Parathyroid adenoma (tissue), 2 donors: ENCODE measurements around the gene SLC7A6OS.

Experiments used
- H2AFZ ChIP-seq: fragments of 300-600 bp; sonication (generic); one replicate; pipeline ENCODE4 v1.7.0; 2017; ENCODE audit warnings: antibody characterized with exemption, mild to moderate bottlenecking
- H3K27ac ChIP-seq: fragments of 300-600 bp; sonication (generic); one replicate; pipeline ENCODE4 v1.7.0; 2017
- H3K27me3 ChIP-seq: fragments of 300-600 bp; sonication (generic); one replicate; pipeline ENCODE4 v1.7.0; 2017; ENCODE audit warnings: low read length; ENCODE audit not compliant: control insufficient read depth, insufficient read depth
- H3K36me3 ChIP-seq: fragments of 300-600 bp; sonication (generic); one replicate; pipeline ENCODE4 v1.7.0; 2017; ENCODE audit warnings: low read length; ENCODE audit not compliant: control insufficient read depth, insufficient read depth
- H3K4me1 ChIP-seq: fragments of 300-600 bp; sonication (generic); one replicate; pipeline ENCODE4 v1.7.0; 2017; ENCODE audit warnings: control low read depth
- H3K4me2 ChIP-seq: fragments of 300-600 bp; sonication (generic); one replicate; pipeline ENCODE4 v1.7.0; 2017; ENCODE audit warnings: low read length
- H3K4me3 ChIP-seq: fragments of 300-600 bp; sonication (generic); one replicate; pipeline ENCODE4 v1.7.0; 2017; ENCODE audit warnings: low read depth, low read length
- H3K79me2 ChIP-seq: fragments of 300-600 bp; sonication (generic); one replicate; pipeline ENCODE4 v1.7.0; 2017; ENCODE audit warnings: control low read depth
- H3K9ac ChIP-seq: fragments of 300-600 bp; sonication (generic); one replicate; pipeline ENCODE4 v1.7.0; 2017; ENCODE audit warnings: mild to moderate bottlenecking
- H3K9me3 ChIP-seq: fragments of 300-600 bp; sonication (generic); one replicate; pipeline ENCODE4 v1.7.0; 2017; ENCODE audit warnings: low read length; ENCODE audit not compliant: control insufficient read depth
- TF ChIP-seq, protein P1 (sequence below): fragments of 300-600 bp; sonication (generic); IDR thresholded peaks from one replicate; pipeline ENCODE4 v1.7.0; 2017; ENCODE audit warnings: antibody characterized with exemption, mild to moderate bottlenecking
- donor health status: primary hyperparathyroidism.

SLC7A6OS gene

DNA sequence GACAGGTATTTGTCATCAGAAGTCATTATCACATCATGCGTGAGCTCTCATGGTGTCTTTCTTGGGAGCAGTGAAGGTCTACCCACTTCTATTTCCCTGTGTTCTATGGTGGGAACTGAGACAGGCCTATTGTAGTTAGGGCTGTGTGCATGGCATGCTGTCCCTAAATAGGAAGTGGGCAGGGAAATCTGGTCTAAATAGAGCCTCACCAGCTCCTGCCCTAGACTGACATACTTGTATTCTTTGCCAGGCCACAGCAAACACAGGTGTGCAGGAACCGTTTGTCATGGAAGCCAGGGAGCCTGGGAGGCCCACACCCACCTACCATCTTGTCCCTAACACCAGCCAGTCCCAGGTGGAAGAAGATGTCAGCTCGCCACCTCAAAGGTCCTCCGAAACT, 36.3 kb downstream of the SLC7A6OS start:
- H3K9ac ChIP-seq = no peak overlapping the region
- no peak overlapping the region for H3K4me3 ChIP-seq
- H3K79me2 ChIP-seq = no peaks in the 10 kb centered on the region
- H3K4me2 ChIP-seq = no peak overlapping the region
- no peak overlapping the region for H3K27ac ChIP-seq
- H3K36me3 ChIP-seq = no peaks in the 10 kb centered on the region
- no peaks in the 10 kb centered on the region for H3K9me3 ChIP-seq
- no peaks in the 10 kb centered on the region for H3K27me3 ChIP-seq
- peaks cover 3% of the 10 kb centered on the region for H3K4me1 ChIP-seq
- no peak overlapping the region for H2AFZ ChIP-seq
- TF ChIP-seq, protein P1, sequence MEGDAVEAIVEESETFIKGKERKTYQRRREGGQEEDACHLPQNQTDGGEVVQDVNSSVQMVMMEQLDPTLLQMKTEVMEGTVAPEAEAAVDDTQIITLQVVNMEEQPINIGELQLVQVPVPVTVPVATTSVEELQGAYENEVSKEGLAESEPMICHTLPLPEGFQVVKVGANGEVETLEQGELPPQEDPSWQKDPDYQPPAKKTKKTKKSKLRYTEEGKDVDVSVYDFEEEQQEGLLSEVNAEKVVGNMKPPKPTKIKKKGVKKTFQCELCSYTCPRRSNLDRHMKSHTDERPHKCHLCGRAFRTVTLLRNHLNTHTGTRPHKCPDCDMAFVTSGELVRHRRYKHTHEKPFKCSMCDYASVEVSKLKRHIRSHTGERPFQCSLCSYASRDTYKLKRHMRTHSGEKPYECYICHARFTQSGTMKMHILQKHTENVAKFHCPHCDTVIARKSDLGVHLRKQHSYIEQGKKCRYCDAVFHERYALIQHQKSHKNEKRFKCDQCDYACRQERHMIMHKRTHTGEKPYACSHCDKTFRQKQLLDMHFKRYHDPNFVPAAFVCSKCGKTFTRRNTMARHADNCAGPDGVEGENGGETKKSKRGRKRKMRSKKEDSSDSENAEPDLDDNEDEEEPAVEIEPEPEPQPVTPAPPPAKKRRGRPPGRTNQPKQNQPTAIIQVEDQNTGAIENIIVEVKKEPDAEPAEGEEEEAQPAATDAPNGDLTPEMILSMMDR = no peak

DNA sequence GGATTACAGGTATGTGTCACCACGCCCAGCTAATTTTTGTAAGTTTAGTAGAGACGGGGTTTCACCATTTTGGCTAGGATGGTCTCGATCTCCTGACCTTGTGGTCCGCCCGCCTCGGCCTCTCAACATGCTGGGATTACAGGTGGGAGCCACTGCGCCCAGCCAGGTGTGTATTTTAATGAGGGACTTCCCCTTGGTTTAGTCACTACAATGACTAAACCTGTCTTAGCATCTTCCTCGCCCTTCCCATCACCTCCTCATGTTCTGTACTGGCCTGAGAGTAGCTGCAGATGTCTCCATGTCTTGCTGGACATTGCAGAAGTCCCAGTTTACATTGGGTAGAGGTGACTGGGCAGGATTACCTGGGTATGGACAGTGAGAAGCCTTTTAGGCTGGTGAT, 36.9 kb downstream of the SLC7A6OS start:
- H2AFZ ChIP-seq = no peak overlapping the region
- no peaks in the 10 kb centered on the region for H3K36me3 ChIP-seq
- H3K9me3 ChIP-seq = no peaks in the 10 kb centered on the region
- peaks cover 3% of the 10 kb centered on the region for H3K4me1 ChIP-seq
- no peaks in the 10 kb centered on the region for H3K79me2 ChIP-seq
- no peak overlapping the region for H3K9ac ChIP-seq
- no peaks in the 10 kb centered on the region for H3K27me3 ChIP-seq
- no peak overlapping the region for H3K27ac ChIP-seq
- TF ChIP-seq, protein P1 = no peak
- H3K4me3 ChIP-seq = no peak overlapping the region
- no peak overlapping the region for H3K4me2 ChIP-seq

DNA sequence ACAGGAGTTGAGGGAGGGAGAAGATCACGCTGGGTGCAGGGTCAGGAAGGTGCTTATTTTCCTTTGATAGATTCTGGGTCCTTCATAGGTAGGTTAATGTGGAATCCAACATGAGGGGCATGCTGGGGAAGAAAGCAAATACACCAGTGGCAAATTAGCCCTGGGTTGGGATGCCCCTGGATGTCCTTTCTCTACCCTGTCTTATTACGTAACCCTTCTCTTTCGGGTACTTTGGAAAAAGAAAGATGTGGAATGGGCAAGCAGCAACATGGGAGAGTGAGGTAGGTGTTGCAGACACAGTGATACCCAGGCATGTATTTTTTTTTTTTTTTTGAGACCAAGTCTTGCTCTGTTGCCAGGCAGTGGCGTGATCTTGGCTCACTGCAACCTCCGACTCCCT, 37.3 kb downstream of the SLC7A6OS start:
- Histone ChIP-seq H3K9me3 (no peaks in the 10 kb centered on the region), H2AFZ (no peak overlapping the region), H3K9ac (no peak overlapping the region), H3K4me3 (no peak overlapping the region), H3K27me3 (no peaks in the 10 kb centered on the region), H3K27ac (no peak overlapping the region), H3K79me2 (no peaks in the 10 kb centered on the region), H3K4me1 (peaks cover 3% of the 10 kb centered on the region), H3K36me3 (no peaks in the 10 kb centered on the region), H3K4me2 (no peak overlapping the region)
- TF ChIP-seq, protein P1 = no peak

DNA sequence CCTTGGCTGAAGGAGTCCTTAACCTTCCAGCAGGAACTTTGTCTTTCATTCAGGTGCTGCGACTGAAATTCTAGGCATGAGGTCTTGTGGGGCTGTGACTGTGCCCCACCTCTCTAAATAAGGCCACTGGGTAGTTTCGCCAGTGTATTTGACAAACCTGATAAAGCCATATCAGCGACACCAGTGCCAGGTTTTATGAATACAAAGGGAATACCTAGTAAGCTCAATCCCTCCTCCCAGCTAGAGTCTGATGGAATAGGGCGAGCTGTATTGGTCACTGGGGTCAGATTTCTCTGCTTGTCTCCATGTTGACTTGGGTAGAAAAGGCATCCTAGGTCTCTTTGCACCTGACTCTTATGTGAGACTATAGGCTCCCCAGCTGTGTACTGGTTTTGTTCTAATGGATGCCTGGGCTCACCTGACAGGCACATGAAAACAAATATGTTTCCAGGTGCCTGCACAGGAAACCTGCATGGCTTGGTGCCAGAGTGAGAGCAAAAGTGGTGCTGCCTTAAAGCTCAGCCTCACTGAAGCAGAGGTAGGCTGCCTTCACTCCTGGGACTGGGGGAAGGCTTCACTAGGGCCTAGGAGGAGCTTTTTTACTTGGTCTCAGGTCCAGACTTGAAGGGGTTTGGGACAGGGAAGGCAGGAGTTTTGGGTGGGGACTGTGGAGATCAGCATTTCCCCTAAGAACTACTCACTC, 38.1 kb downstream of the SLC7A6OS start:
- H3K4me2 ChIP-seq = no peak overlapping the region
- no peak overlapping the region for H2AFZ ChIP-seq
- H3K9me3 ChIP-seq = no peaks in the 10 kb centered on the region
- H3K9ac ChIP-seq = no peak overlapping the region
- no peaks in the 10 kb centered on the region for H3K79me2 ChIP-seq
- TF ChIP-seq, protein P1 = no peak
- no peaks in the 10 kb centered on the region for H3K36me3 ChIP-seq
- peaks cover 3% of the 10 kb centered on the region for H3K4me1 ChIP-seq
- H3K27me3 ChIP-seq = no peaks in the 10 kb centered on the region
- no peak overlapping the region for H3K4me3 ChIP-seq
- H3K27ac ChIP-seq = no peak overlapping the region

DNA sequence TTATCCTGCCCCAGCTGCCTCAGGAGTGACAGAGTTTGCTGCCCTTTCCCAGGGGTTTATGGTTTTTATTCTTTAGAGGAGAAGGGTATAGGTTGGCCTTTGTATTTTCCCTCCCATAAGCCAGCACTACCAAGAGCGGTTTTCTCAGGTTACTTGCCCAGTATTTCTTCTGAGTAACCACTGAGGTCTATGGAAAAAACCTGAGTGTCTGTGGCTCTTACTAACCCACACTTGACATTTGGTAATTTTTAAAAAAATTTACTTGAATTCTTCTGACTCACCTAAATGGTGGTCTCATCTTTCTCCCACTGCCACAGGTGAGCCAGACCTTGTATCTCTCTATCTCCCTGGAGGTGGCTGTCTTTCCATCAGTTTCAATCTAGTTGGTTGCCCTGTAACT, 40.4 kb downstream of the SLC7A6OS start:
- TF ChIP-seq, protein P1 = no peak
- Histone ChIP-seq H3K4me2 (no peak overlapping the region), H3K27ac (no peak overlapping the region), H3K36me3 (no peaks in the 10 kb centered on the region), H3K79me2 (no peaks in the 10 kb centered on the region), H3K27me3 (no peaks in the 10 kb centered on the region), H3K4me1 (peaks cover 4% of the 10 kb centered on the region), H3K9me3 (no peaks in the 10 kb centered on the region), H3K4me3 (no peak overlapping the region), H3K9ac (no peak overlapping the region), H2AFZ (no peak overlapping the region)
